GM12878 (cell line): ENCODE measurements around the gene ACTN2. TPM values are rescaled to one million over a fixed set of nuclear protein-coding genes. Genes with fewer than 3 reads are reported as not detected.

Source experiments
- ATAC-seq: fragments of 200-7000 bp; cut with Tn5 transposase; 3 replicates; pipeline ENCODE4 v1.9.1; 2020; ENCODE audit warnings: mild to moderate bottlenecking, moderate library complexity
- BruUV-seq: library from RNA; stranded (reverse); fragments of 400-500 nt; replicated peaks from 2 replicates; lab custom pipeline; 2021; lab: Mats Ljungman, UMichigan
- CTCF ChIA-PET: fragments of 300-600 bp; sonication (Branson Sonifier 250); formaldehyde crosslinking; extraction: SDS; loops from one replicate; lab custom pipeline; 2021; ENCODE audit warnings: inconsistent platforms; lab: Yijun Ruan, JAX
- POLR2A ChIA-PET: fragments of 350-600 bp; formaldehyde crosslinking; extraction: SDS; loops from one replicate; lab custom pipeline; 2021; ENCODE audit warnings: inconsistent platforms; lab: Charles Lee
- RAD21 ChIA-PET: fragments of 300-600 bp; sonication (Branson Sonifier 250); formaldehyde crosslinking; loops from one replicate; lab custom pipeline; 2023; ENCODE audit warnings: antibody characterized with exemption; ENCODE audit not compliant: unreplicated experiment; lab: Charles Lee
- SMC1A ChIA-PET: fragments of 300-600 bp; sonication (Branson Sonifier 250); formaldehyde crosslinking; loops from one replicate; lab custom pipeline; 2023; ENCODE audit not compliant: unreplicated experiment, uncharacterized antibody; lab: Charles Lee
- DNase-seq: peaks from one replicate; pipeline ENCODE4 v3.0.0-alpha.2; 2011; ENCODE audit warnings: low read depth, low spot score
- FAIRE-seq: peaks from 3 replicates; lab custom pipeline; 2011; peaks lifted over from hg19 to GRCh38; lab: Jason Lieb, UNC
- H2AFZ ChIP-seq: 2 replicates; pipeline ENCODE4 v1.6.0; 2011; ENCODE audit warnings: low read depth, low read length, control low read depth; ENCODE audit not compliant: control insufficient read depth
- H3K27ac ChIP-seq: 2 replicates; pipeline ENCODE4 v1.5.1; 2011; ENCODE audit warnings: control low read depth; ENCODE audit not compliant: control insufficient read depth, insufficient read depth
- H3K27me3 ChIP-seq, 2 experiments: replicated peaks in 1 of 2; 2 replicates each; pipeline versions ENCODE4 v1.6.0 to v1.6.1; 2011; ENCODE audit warnings: low read length in 1 of 2; ENCODE audit not compliant: control insufficient read depth in 2 of 2, insufficient read depth in 2 of 2
- H3K36me3 ChIP-seq, 2 experiments: 2 replicates each; pipeline ENCODE4 v1.5.1; 2011; ENCODE audit warnings: low read length in 1 of 2; ENCODE audit not compliant: control insufficient read depth in 2 of 2, insufficient read depth in 2 of 2
- H3K4me1 ChIP-seq: 2 replicates; pipeline ENCODE4 v1.6.1; 2011; ENCODE audit warnings: mild to moderate bottlenecking, low read length, moderate library complexity, mixed read lengths; ENCODE audit not compliant: control insufficient read depth, insufficient read depth
- H3K4me2 ChIP-seq: 2 replicates; pipeline ENCODE4 v1.6.0; 2011; ENCODE audit warnings: control low read depth; ENCODE audit not compliant: control insufficient read depth, insufficient read depth
- H3K4me3 ChIP-seq: fragments of 200-600 bp; sonication (generic); 2 replicates; pipeline ENCODE4 v1.5.1; 2016
- H3K79me2 ChIP-seq: 2 replicates; pipeline ENCODE4 v1.6.0; 2011; ENCODE audit warnings: low read length; ENCODE audit not compliant: control insufficient read depth, insufficient read depth
- H3K9ac ChIP-seq: 2 replicates; pipeline ENCODE4 v1.8.0; 2011; ENCODE audit warnings: low read length, control low read depth, mixed read lengths; ENCODE audit not compliant: control insufficient read depth, insufficient read depth
- H3K9me3 ChIP-seq: replicated peaks from 3 replicates; pipeline ENCODE4 v1.5.1; 2011; ENCODE audit warnings: mild to moderate bottlenecking, low read length; ENCODE audit not compliant: control insufficient read depth, insufficient read depth
- H4K20me1 ChIP-seq: 2 replicates; pipeline ENCODE4 v1.6.0; 2011; ENCODE audit not compliant: control insufficient read depth, insufficient read depth
- MYC ChIP-seq: IDR thresholded peaks from 2 replicates; pipeline ENCODE4 v1.6.1; 2011; ENCODE audit warnings: mild to moderate bottlenecking, low read length, moderate library complexity, inconsistent platforms; ENCODE audit not compliant: insufficient read depth, insufficient replicate concordance, insufficient read length, severe bottlenecking
- NR2F1 ChIP-seq: fragments of 450-650 bp; conservative IDR thresholded peaks from 2 replicates; pipeline ENCODE4 v1.6.1; 2017; ENCODE audit warnings: mild to moderate bottlenecking
- SREBF2 ChIP-seq: IDR thresholded peaks from 2 replicates; pipeline ENCODE4 v1.6.1; 2012; ENCODE audit warnings: mild to moderate bottlenecking, low read length
- STAT1 ChIP-seq: fragments of 450-650 bp; conservative IDR thresholded peaks from 2 replicates; pipeline ENCODE4 v1.6.1; 2014; ENCODE audit warnings: antibody characterized with exemption, mild to moderate bottlenecking
- ZBTB40 ChIP-seq: fragments of 450-650 bp; IDR thresholded peaks from 2 replicates; pipeline ENCODE4 v1.6.1; 2016; ENCODE audit warnings: mild to moderate bottlenecking, moderate library complexity, borderline replicate concordance
- WGBS: methylation state at CpG from one replicate; pipeline ENCODE4 v1.1.6; 2016; ENCODE audit warnings: low lambda C conversion rate; ENCODE audit not compliant: insufficient replicate concordance, insufficient coverage; ENCODE audit errors: missing lambda C conversion rate; 5-methylcytosine and 5-hydroxymethylcytosine counted together
- in situ Hi-C: fragments of 300-500 bp; cut with MboI; formaldehyde crosslinking; loops from 9 replicates; pipeline ENCODE4 v1.14.3; 2018; ENCODE audit warnings: mixed read lengths
- intact Hi-C: fragments of 100-400 bp; cut with micrococcal nuclease; formaldehyde crosslinking; loops from one replicate; pipeline ENCODE4 v1.14.2; 2022; ENCODE audit not compliant: unreplicated experiment
- polyA plus RNA-seq, 11 experiments: library from polyadenylated mRNA; depleted of rRNA in 4 of 11; unstranded in 6 of 11; stranded (reverse) in 5 of 11; fragments of >200 nt; fragmentation: Nextera tagmentation in 4 of 11; fragmentation: Illumina TruSeq in 1 of 11; extraction: Ambion mirVana in 4 of 11; extraction: Trizol in 1 of 11; gene quantifications; 1 replicate in 1 of 11; 2 replicates in 10 of 11; pipeline versions ENCODE4 v1.2.1 to v1.2.3, GENCODE V29; 2011 to 2016; ENCODE audit warnings: inconsistent platforms in 2 of 11, missing spikeins in 2 of 11, low read depth in 1 of 11
- total RNA-seq, 4 experiments: library from RNA; depleted of rRNA in 3 of 4; stranded (reverse); fragments of >200 nt in 3 of 4; fragmentation: Illumina TruSeq in 1 of 4; extraction: Trizol in 1 of 4; gene quantifications; 2 replicates each; pipeline versions ENCODE4 v1.2.1 to v1.2.3, GENCODE V29; 2013 to 2021
- TF ChIP-seq, protein P1 (sequence below): fragments of 450-650 bp; IDR thresholded peaks from 2 replicates; pipeline ENCODE4 v1.6.1; 2017; ENCODE audit warnings: antibody characterized with exemption, mild to moderate bottlenecking, moderate library complexity

The ACTN2 gene
- total and polyA plus RNA-seq, 10 of the 15 experiments (the other 5 are each of a cell fraction or from before 2014, with no cell fraction given), result 0.10 TPM; not detected in 9

GRCh38 chr1:236800623-236801022 lies 114.3 kb downstream of the ACTN2 start (continued):
- TF ChIP-seq ZBTB40 (no peak), NR2F1 (no peak)

- Histone ChIP-seq H3K79me2 (peaks cover 51% of the 10 kb centered on the region), H2AFZ (no peak overlapping the region), H4K20me1 (no peaks in the 10 kb centered on the region), H3K27ac (no peak overlapping the region), H3K27me3 (no peaks in the 10 kb centered on the region), H3K9me3 (no peaks in the 10 kb centered on the region), H3K9ac (no peak overlapping the region), H3K4me3 (no peak overlapping the region), H3K36me3 (peaks cover 0 to 15% of the 10 kb centered on the region in 2 experiments; a peak in 3 of 4 replicates), H3K4me2 (no peak overlapping the region), H3K4me1 (peaks cover 7% of the 10 kb centered on the region)
- no peak for ATAC-seq
- SMC1A ChIA-PET, result no interaction called here
- no peak for DNase-seq
- POLR2A ChIA-PET, result no interaction called here
- CTCF ChIA-PET, result interaction anchor here (0.9 kb wide), 1 partner anchor 43 kb away, joined by 3 read pairs; no protein-coding TSS in a partner anchor
- RAD21 ChIA-PET, result no interaction called here
- WGBS, result 100% methylated on average over 3 of the region's 3 CpGs
- intact Hi-C loops (no loop called here), in situ Hi-C loops (no loop called here)
- no peak for TF ChIP-seq MYC
- TF ChIP-seq SREBF2, result no peak
- no peak for TF ChIP-seq STAT1
- TF ChIP-seq, protein P1, sequence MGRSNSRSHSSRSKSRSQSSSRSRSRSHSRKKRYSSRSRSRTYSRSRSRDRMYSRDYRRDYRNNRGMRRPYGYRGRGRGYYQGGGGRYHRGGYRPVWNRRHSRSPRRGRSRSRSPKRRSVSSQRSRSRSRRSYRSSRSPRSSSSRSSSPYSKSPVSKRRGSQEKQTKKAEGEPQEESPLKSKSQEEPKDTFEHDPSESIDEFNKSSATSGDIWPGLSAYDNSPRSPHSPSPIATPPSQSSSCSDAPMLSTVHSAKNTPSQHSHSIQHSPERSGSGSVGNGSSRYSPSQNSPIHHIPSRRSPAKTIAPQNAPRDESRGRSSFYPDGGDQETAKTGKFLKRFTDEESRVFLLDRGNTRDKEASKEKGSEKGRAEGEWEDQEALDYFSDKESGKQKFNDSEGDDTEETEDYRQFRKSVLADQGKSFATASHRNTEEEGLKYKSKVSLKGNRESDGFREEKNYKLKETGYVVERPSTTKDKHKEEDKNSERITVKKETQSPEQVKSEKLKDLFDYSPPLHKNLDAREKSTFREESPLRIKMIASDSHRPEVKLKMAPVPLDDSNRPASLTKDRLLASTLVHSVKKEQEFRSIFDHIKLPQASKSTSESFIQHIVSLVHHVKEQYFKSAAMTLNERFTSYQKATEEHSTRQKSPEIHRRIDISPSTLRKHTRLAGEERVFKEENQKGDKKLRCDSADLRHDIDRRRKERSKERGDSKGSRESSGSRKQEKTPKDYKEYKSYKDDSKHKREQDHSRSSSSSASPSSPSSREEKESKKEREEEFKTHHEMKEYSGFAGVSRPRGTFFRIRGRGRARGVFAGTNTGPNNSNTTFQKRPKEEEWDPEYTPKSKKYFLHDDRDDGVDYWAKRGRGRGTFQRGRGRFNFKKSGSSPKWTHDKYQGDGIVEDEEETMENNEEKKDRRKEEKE, result no peak
- no TSS peak for BruUV-seq
- FAIRE-seq, result no peak
Observed at GRCh38 chr1:236802264-236802663, 116.0 kb downstream of the ACTN2 start.
